Activated CD4-positive, alpha-beta T cell treated with anti-CD3 and anti-CD28 coated beads, Interleukin-2, Interleukin-6, amounts not matched to agents 100 ng/mL and 50 ng/mL, durations not matched to agents 16 hours and 8 hours (primary cell): Measurements from ENCODE around the gene RRM1.
"Not testable (repeated sequence)": the region's sequence is repeated elsewhere in the genome, so short reads cannot be mapped to it uniquely, and the experiment has no call there.

ENCODE experiments used
- DNase-seq: peaks from one replicate; pipeline ENCODE4 v3.0.0-alpha.2; 2020

The RRM1 gene

GRCh38 chr11:4094348-4095291 is at the start of gene RRM1:
Gene RRM1 (plus strand): TSS chr11:4094799. CDS start chr11:4095013, 214 bp downstream.
- peak; percentile 97 for DNase-seq

- no peak for DNase-seq
Measured at GRCh38 chr11:4044976-4045646, 49.5 kb upstream of the RRM1 start.

GRCh38 chr11:4048340-4048739 is 46.3 kb upstream of the RRM1 start:
- DNase-seq, result no peak

GRCh38 chr11:4049006-4049405 is 45.6 kb upstream of the RRM1 start:
- peak; percentile 38 for DNase-seq

GRCh38 chr11:4050138-4050537 is 44.5 kb upstream of the RRM1 start:
- no peak for DNase-seq

- not testable (repeated sequence) for DNase-seq
Measured at GRCh38 chr11:4053200-4053599, 41.4 kb upstream of the RRM1 start.

GRCh38 chr11:4054643-4055042 is 40.0 kb upstream of the RRM1 start:
- DNase-seq, result no peak

GRCh38 chr11:4059424-4059823 is 35.2 kb upstream of the RRM1 start:
- no peak for DNase-seq

- no peak for DNase-seq
Measured at GRCh38 chr11:4060182-4060923, 34.2 kb upstream of the RRM1 start.

- DNase-seq, result no peak
Measured at GRCh38 chr11:4061700-4062099, 32.9 kb upstream of the RRM1 start.

GRCh38 chr11:4063348-4063747 is 31.3 kb upstream of the RRM1 start:
- DNase-seq, result no peak

GRCh38 chr11:4064278-4064955 is 30.2 kb upstream of the RRM1 start:
- no peak for DNase-seq

- no peak for DNase-seq
Measured at GRCh38 chr11:4065086-4065485, 29.5 kb upstream of the RRM1 start.

- no peak for DNase-seq
Measured at GRCh38 chr11:4065601-4066377, 28.8 kb upstream of the RRM1 start.

GRCh38 chr11:4066910-4067309 is 27.7 kb upstream of the RRM1 start:
- DNase-seq, result no peak

GRCh38 chr11:4068962-4069361 is 25.6 kb upstream of the RRM1 start:
- no peak for DNase-seq

GRCh38 chr11:4071325-4071724 is 23.3 kb upstream of the RRM1 start:
- no peak for DNase-seq

GRCh38 chr11:4071914-4072313 is 22.7 kb upstream of the RRM1 start:
- DNase-seq, result no peak

- DNase-seq, result peak; percentile 80
Measured at GRCh38 chr11:4072668-4073285, 21.8 kb upstream of the RRM1 start.

- DNase-seq, result no peak
Measured at GRCh38 chr11:4074266-4074665, 20.3 kb upstream of the RRM1 start.

GRCh38 chr11:4076774-4077173 is 17.8 kb upstream of the RRM1 start:
- no peak for DNase-seq

GRCh38 chr11:4083198-4083597 is 11.4 kb upstream of the RRM1 start:
- DNase-seq, result no peak
